Nephron progenitor cell (in vitro differentiated cells): ENCODE results near the gene ALK.

Experiments used
- DNase-seq: peaks from one replicate; pipeline ENCODE4 v3.0.0; 2021
- H3K27ac Mint-ChIP-seq: 2 replicates; pipeline ENCODE4 v1.8.0; 2021; ENCODE audit warnings: mild to moderate bottlenecking, moderate library complexity, mixed read lengths
- H3K27me3 Mint-ChIP-seq: 2 replicates; pipeline ENCODE4 v1.8.0; 2021; ENCODE audit warnings: mild to moderate bottlenecking, low read depth, mixed read lengths; ENCODE audit not compliant: poor library complexity
- H3K36me3 Mint-ChIP-seq: 2 replicates; pipeline ENCODE4 v1.8.0; 2021; ENCODE audit warnings: low read depth, mixed read lengths
- H3K4me1 Mint-ChIP-seq: 2 replicates; pipeline ENCODE4 v1.8.0; 2021; ENCODE audit warnings: mixed read lengths
- H3K4me3 Mint-ChIP-seq: 2 replicates; pipeline ENCODE4 v1.8.0; 2021; ENCODE audit warnings: mild to moderate bottlenecking, moderate library complexity, mixed read lengths
- H3K9me3 Mint-ChIP-seq: 2 replicates; pipeline ENCODE4 v1.8.0; 2021; ENCODE audit warnings: mild to moderate bottlenecking, moderate library complexity, mixed read lengths
- TF ChIP-seq, protein P1 (sequence below): fragments of 200-600 bp; sonication (generic); IDR thresholded peaks from 2 replicates; pipeline ENCODE4 v1.5.0; 2021; ENCODE audit warnings: antibody characterized with exemption

The ALK gene

DNA sequence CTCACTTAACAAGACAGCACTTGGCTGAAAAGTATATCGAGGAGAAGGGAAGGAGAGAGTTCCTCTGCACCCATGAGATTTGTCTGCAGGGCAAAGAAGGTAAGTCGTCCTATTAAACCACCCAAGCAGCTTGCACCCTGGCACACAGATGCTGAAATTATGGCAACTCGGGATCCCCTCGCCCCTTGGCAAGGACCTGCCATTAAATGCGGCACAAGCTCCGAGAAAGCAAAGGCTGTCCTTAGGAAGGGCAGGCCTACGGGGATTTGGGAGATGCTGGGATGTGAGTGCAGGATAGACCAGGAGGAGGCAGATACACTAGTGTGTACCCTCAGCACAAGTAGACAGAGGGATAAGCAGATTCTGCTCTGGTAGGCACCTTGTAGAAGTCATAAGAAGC, 191.5 kb downstream of the ALK start:
- Mint-ChIP-seq H3K9me3 (no peaks in the 10 kb centered on the region), H3K4me3 (no peak overlapping the region), H3K27me3 (peaks cover 20% of the 10 kb centered on the region), H3K4me1 (peaks cover 12% of the 10 kb centered on the region), H3K36me3 (no peaks in the 10 kb centered on the region), H3K27ac (no peak overlapping the region)
- DNase-seq: no peak
- TF ChIP-seq, protein P1, sequence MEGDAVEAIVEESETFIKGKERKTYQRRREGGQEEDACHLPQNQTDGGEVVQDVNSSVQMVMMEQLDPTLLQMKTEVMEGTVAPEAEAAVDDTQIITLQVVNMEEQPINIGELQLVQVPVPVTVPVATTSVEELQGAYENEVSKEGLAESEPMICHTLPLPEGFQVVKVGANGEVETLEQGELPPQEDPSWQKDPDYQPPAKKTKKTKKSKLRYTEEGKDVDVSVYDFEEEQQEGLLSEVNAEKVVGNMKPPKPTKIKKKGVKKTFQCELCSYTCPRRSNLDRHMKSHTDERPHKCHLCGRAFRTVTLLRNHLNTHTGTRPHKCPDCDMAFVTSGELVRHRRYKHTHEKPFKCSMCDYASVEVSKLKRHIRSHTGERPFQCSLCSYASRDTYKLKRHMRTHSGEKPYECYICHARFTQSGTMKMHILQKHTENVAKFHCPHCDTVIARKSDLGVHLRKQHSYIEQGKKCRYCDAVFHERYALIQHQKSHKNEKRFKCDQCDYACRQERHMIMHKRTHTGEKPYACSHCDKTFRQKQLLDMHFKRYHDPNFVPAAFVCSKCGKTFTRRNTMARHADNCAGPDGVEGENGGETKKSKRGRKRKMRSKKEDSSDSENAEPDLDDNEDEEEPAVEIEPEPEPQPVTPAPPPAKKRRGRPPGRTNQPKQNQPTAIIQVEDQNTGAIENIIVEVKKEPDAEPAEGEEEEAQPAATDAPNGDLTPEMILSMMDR: no peak

DNA sequence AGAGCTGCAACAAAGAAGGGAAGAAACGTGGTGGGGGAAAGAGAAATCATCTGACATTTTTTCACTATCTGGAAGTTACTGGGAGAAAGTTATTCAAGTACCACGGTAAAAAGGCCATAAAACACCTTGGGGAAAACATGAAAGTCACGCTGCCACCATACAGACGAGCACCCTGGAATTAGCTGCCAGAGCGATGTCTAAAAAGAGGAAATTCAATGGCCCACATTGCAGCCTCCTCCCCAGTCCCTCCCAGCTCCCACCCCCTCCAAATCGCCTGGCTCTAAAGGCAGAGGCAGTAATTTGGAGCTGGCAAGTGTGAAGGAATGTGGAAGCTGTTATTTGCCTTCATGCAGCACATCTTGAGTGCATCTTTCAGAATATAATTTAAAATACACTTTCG, 192.0 kb downstream of the ALK start:
- peaks cover 20% of the 10 kb centered on the region for H3K27me3 Mint-ChIP-seq
- H3K27ac Mint-ChIP-seq: peak overlapping the region; percentile 37
- no peaks in the 10 kb centered on the region for H3K36me3 Mint-ChIP-seq
- no peak overlapping the region for H3K4me3 Mint-ChIP-seq
- H3K4me1 Mint-ChIP-seq: peaks cover 12% of the 10 kb centered on the region
- no peaks in the 10 kb centered on the region for H3K9me3 Mint-ChIP-seq
- TF ChIP-seq, protein P1: no peak
- no peak for DNase-seq

DNA sequence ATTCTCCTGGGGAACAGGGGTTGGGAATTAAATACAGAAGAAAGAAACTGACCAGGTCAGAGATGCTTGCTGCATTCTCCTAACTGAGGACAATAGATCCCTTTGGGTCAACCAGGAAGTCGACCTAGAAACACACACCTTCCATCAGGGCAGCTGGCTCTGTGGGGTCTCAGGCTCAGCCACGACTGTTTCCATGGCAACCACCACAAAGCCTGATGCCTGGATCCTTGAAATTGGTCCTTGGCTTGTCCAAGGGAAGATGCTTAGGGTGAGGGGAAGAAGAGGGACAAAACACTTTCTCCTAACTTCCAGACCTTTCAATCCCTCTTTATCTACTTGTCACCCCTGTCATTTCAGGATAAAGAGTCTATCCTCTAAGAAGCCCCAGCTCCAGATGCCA, 194.4 kb downstream of the ALK start:
- H3K36me3 Mint-ChIP-seq: no peaks in the 10 kb centered on the region
- H3K27me3 Mint-ChIP-seq: peaks cover 16% of the 10 kb centered on the region
- H3K9me3 Mint-ChIP-seq: no peaks in the 10 kb centered on the region
- TF ChIP-seq, protein P1: no peak
- no peak overlapping the region for H3K27ac Mint-ChIP-seq
- H3K4me3 Mint-ChIP-seq: no peak overlapping the region
- DNase-seq: no peak
- H3K4me1 Mint-ChIP-seq: peaks cover 12% of the 10 kb centered on the region

DNA sequence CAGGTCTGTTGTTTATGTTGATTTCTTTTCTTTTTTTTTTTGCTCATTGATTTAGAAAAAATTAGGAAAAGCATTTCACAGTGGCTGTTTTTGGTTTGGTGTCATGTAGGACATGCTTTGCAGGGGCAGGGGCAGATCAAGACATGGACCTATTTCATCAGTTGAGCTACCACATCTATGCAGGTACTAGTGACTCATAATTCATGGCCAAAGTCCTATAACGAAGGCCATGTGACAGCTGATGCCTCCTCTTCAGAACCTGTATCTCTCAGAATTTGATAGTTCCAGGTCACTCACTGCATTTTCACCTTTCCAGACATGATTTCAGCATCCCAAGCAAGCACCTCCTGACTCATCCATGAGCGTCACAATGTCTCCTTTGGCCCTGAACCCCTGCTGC, 195.8 kb downstream of the ALK start:
- H3K27me3 Mint-ChIP-seq: peaks cover 8% of the 10 kb centered on the region
- no peaks in the 10 kb centered on the region for H3K36me3 Mint-ChIP-seq
- DNase-seq: no peak

DNA sequence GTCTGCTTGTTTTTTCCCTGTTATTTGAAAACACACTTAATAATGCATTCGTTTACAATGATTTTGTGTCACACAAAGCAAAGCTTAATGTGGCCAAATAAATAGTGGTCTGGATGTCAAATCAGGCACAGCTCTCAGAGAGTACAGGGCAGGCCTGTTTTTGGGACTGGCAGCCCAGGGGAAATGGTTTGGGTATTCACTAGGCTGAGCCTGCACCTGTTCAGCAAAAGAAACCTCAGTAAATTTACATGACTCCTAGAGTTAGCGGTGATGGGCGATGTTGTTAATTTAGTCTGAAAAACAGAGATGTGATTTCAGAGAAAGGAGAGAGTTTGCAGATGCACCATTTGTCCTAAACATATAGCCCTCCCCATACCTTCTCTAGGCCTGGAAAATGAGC, 197.1 kb downstream of the ALK start:
- Mint-ChIP-seq H3K36me3 (no peaks in the 10 kb centered on the region), H3K4me3 (no peak overlapping the region), H3K4me1 (peaks cover 13% of the 10 kb centered on the region), H3K27me3 (peaks cover 11% of the 10 kb centered on the region), H3K9me3 (no peaks in the 10 kb centered on the region), H3K27ac (no peak overlapping the region)
- DNase-seq: no peak
- TF ChIP-seq, protein P1: no peak

More for the DNA sequence above, 195.8 kb downstream of the ALK start:
- Mint-ChIP-seq H3K27ac (no peak overlapping the region), H3K4me1 (peaks cover 12% of the 10 kb centered on the region), H3K4me3 (no peak overlapping the region), H3K9me3 (no peaks in the 10 kb centered on the region)
- TF ChIP-seq, protein P1: no peak

DNA sequence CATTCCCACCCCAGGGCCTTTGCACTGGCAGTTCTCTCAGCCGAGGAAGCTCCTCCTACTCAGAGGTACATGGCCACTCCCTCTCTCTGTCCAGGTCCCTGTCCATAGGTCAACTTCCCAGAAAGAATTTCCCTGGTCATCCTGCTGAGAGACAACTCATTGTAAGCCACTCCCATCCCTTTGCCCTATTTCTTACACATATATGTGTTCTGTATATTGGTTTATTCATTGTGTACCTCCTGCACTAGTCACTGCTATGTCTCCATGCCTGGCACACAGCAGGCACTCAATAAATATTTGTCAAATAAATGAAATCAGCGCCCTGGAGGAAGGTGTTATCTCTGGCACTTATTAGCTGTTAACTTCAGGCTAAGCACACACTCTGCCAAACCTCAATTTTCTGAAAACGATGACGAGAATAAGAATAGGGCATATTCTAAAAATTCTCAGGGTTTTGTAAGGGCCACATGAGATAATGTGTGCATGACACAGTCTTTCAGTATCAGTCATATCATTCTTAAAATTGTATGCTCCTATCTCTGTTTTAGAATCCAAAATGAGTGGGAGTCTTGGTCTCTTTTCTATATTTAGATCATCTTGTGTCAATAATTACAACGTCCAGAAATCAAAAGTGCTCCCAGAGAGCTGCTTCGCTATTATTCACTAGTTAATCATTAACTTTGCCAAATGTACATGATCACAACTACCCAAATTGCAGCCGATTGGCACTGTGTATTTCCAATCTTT, 198.0 kb downstream of the ALK start:
- no peak for DNase-seq
- Mint-ChIP-seq H3K4me1 (peaks cover 12% of the 10 kb centered on the region), H3K4me3 (no peak overlapping the region), H3K9me3 (no peaks in the 10 kb centered on the region), H3K36me3 (no peaks in the 10 kb centered on the region), H3K27me3 (peaks cover 19% of the 10 kb centered on the region), H3K27ac (no peak overlapping the region)
- TF ChIP-seq, protein P1: no peak
